ENCODE results near the gene ARSG. TPM values are rescaled to one million over a fixed set of nuclear protein-coding genes. Genes with fewer than 3 reads are reported as not detected.
A peak's percentile ranks its signal among the peaks of the same experiment; 100 is the strongest.
"Not testable (repeated sequence)": the region's sequence is repeated elsewhere in the genome, so short reads cannot be mapped to it uniquely, and the experiment has no call there.

ARSG gene
- polyA plus RNA-seq, 3 donors = 15.5 to 19.3 (median 19.2) TPM

- Mint-ChIP-seq H3K36me3 (peaks cover 31 to 36% of the 10 kb centered on the region in 2 donors), H3K27ac (peak overlapping the region; percentile 91 to 99 (median 97)), H3K9me3 (peaks cover 0 to 3% (median 0%) of the 10 kb centered on the region in 7 donors), H3K4me3 (peak overlapping the region; percentile 48 to 83), H3K4me1 (peaks cover 44% of the 10 kb centered on the region), H3K27me3 (ENCODE audit: low read depth in 3 of 3) (peaks cover 3 to 10% (median 9%) of the 10 kb centered on the region in 3 donors)
- TF ChIP-seq CTCF (IDR thresholded peaks at IDR 0.05) = no peak
- Histone ChIP-seq H3K27me3 (ENCODE audit: control insufficient read depth in 2 of 2, insufficient read depth in 2 of 2, low read length in 2 of 2) (peaks cover 0 to 2% of the 10 kb centered on the region in 2 donors), H2AFZ (ENCODE audit: insufficient read depth, low read depth, low read length, poor library complexity, severe bottlenecking) (no peak overlapping the region), H4K20me1 (ENCODE audit: insufficient read depth, low read length) (no peaks in the 10 kb centered on the region), H3K9me3 (replicated peaks in 1 of 2; ENCODE audit: control insufficient read depth in 1 of 2, insufficient read depth in 1 of 2, low read length in 2 of 2) (no peaks in the 10 kb centered on the region), H3K36me3 (replicated peaks in 1 of 2; ENCODE audit: control insufficient read depth in 1 of 2, insufficient read depth in 2 of 2, low read length in 2 of 2) (peaks cover 0 to 8% of the 10 kb centered on the region in 2 donors), H3K9ac (ENCODE audit: insufficient read depth, low read length, poor library complexity, severe bottlenecking) (peak overlapping the region; percentile 57), H3K4me3 (replicated peaks in 1 of 3; ENCODE audit: low read depth in 2 of 3, low read length in 3 of 3) (no peak overlapping the region), H3K4me1 (ENCODE audit: control insufficient read depth in 1 of 2, insufficient read depth in 2 of 2, low read length in 2 of 2) (peaks cover 29 to 33% of the 10 kb centered on the region in 2 donors), H3K4me2 (replicated peaks; ENCODE audit: extremely low read depth, low read length, poor library complexity, severe bottlenecking) (no peak overlapping the region), H3K79me2 (ENCODE audit: insufficient read depth, low read length) (no peaks in the 10 kb centered on the region), H3K27ac (ENCODE audit: low read depth in 1 of 2, low read length in 2 of 2) (peak overlapping the region; percentile 70 to 97)
- intact Hi-C loops (cut with micrococcal nuclease) = loop anchor here (5.0 kb wide), 4 partner anchors 42 to 208 kb away; partner anchors contain the start of genes ARSG (in 1 of the 2), SLC16A6 (in 1 of the 2) and WIPI1 (in 1 of the 2)
- 0% methylated on average over 3 of the region's 7 CpGs for WGBS (ENCODE audit: insufficient coverage)
- DNase-seq = peak; percentile 71 to 85 (median 81)
Measured at GRCh38 chr17:68249354-68249765, 41.9 kb upstream of the ARSG start.

- H3K9me3 Mint-ChIP-seq; H3K4me2 ChIP-seq (replicated peaks; ENCODE audit: extremely low read depth, low read length, poor library complexity, severe bottlenecking); H4K20me1 ChIP-seq (ENCODE audit: insufficient read depth, low read length); DNase-seq; H3K4me3 Mint-ChIP-seq; H3K79me2 ChIP-seq (ENCODE audit: insufficient read depth, low read length); H3K27me3 Mint-ChIP-seq (ENCODE audit: low read depth in 3 of 3); H3K9me3 ChIP-seq (replicated peaks in 1 of 2; ENCODE audit: control insufficient read depth in 1 of 2, insufficient read depth in 1 of 2, low read length in 2 of 2); H3K9ac ChIP-seq (ENCODE audit: insufficient read depth, low read length, poor library complexity, severe bottlenecking); intact Hi-C loops (cut with micrococcal nuclease); H2AFZ ChIP-seq (ENCODE audit: insufficient read depth, low read depth, low read length, poor library complexity, severe bottlenecking); H3K27me3 ChIP-seq (ENCODE audit: control insufficient read depth in 2 of 2, insufficient read depth in 2 of 2, low read length in 2 of 2); H3K27ac ChIP-seq (ENCODE audit: low read depth in 1 of 2, low read length in 2 of 2); H3K36me3 ChIP-seq (replicated peaks in 1 of 2; ENCODE audit: control insufficient read depth in 1 of 2, insufficient read depth in 2 of 2, low read length in 2 of 2); H3K4me3 ChIP-seq (replicated peaks in 1 of 3; ENCODE audit: low read depth in 2 of 3, low read length in 3 of 3): not testable (repeated sequence)
- H3K27ac Mint-ChIP-seq = peak overlapping the region in 3 of 7 donors; percentile 0 to 78 (median 20)
- 30% methylated on average over 2 of the region's 7 CpGs for whole genome bisulfite sequencing (ENCODE audit: insufficient coverage)
- H3K4me1 ChIP-seq (ENCODE audit: control insufficient read depth in 1 of 2, insufficient read depth in 2 of 2, low read length in 2 of 2) = peaks cover 45 to 49% of the 10 kb centered on the region in 2 donors
- peaks cover 46 to 58% of the 10 kb centered on the region in 2 donors for H3K36me3 Mint-ChIP-seq
- H3K4me1 Mint-ChIP-seq = peaks cover 70% of the 10 kb centered on the region
Measured at GRCh38 chr17:68253426-68253825, 37.9 kb upstream of the ARSG start.
